CD4-positive, alpha-beta T cell (primary cell): Measurements from ENCODE around the gene PRR13. TPM values are rescaled to one million over a fixed set of nuclear protein-coding genes. Genes with fewer than 3 reads are reported as not detected.
A peak's percentile ranks its signal among the peaks of the same experiment; 100 is the strongest.

Experiments used
- ATAC-seq: fragments of 200-7000 bp; cut with Tn5 transposase; one replicate; pipeline ENCODE4 v1.10.0; 2022; ENCODE audit warnings: mild to moderate bottlenecking; ENCODE audit not compliant: poor library complexity
- CTCF ChIA-PET: fragments of 350-600 bp; sonication (Branson Sonifier 250); formaldehyde crosslinking; loops from one replicate; lab custom pipeline; 2021; ENCODE audit warnings: antibody characterized with exemption, inconsistent platforms; lab: Charles Lee
- POLR2A ChIA-PET: fragments of 350-600 bp; sonication (Branson Sonifier 250); formaldehyde crosslinking; loops from one replicate; lab custom pipeline; 2021; ENCODE audit warnings: antibody characterized with exemption, inconsistent platforms; lab: Charles Lee
- DNase-seq, 14 experiments: peaks; one replicate each; pipeline ENCODE4 v3.0.0-alpha.2; 2013 to 2020; ENCODE audit warnings: mixed read lengths in 2 of 14
- H3K27ac ChIP-seq, 2 donors: one replicate each; pipeline versions ENCODE4 v1.5.1 to v1.7.0; 2013; ENCODE audit warnings: low read length in 2 of 2, low read depth in 1 of 2, mild to moderate bottlenecking in 1 of 2
- H3K27me3 ChIP-seq, 2 experiments: 1 replicate in 1 of 2; 2 replicates in 1 of 2; pipeline versions ENCODE4 v1.6.1 to v1.7.0; 2013; ENCODE audit warnings: low read length in 2 of 2, control low read depth in 1 of 2, mild to moderate bottlenecking in 1 of 2, moderate library complexity in 1 of 2; ENCODE audit not compliant: insufficient read depth in 2 of 2, control insufficient read depth in 1 of 2
- H3K36me3 ChIP-seq: one replicate; pipeline ENCODE4 v1.6.1; 2013; ENCODE audit warnings: low read length, control low read depth; ENCODE audit not compliant: insufficient read depth
- H3K4me1 ChIP-seq: one replicate; pipeline ENCODE4 v1.6.1; 2013; ENCODE audit warnings: low read length, control low read depth; ENCODE audit not compliant: insufficient read depth
- H3K4me3 ChIP-seq: one replicate; pipeline ENCODE4 v1.5.1; 2013; ENCODE audit warnings: mild to moderate bottlenecking, low read length, moderate library complexity
- H3K9me3 ChIP-seq, 2 experiments: 1 replicate in 1 of 2; 2 replicates in 1 of 2; pipeline versions ENCODE4 v1.6.1 to v1.7.0; 2013; ENCODE audit warnings: low read length in 2 of 2, mild to moderate bottlenecking in 2 of 2, control low read depth in 1 of 2, moderate library complexity in 1 of 2; ENCODE audit not compliant: control insufficient read depth in 1 of 2, insufficient read depth in 1 of 2
- H3K27ac Mint-ChIP-seq: one replicate; pipeline ENCODE4 v1.8.0; 2020; ENCODE audit warnings: mixed read lengths
- H3K27me3 Mint-ChIP-seq: one replicate; pipeline ENCODE4 v1.8.0; 2021; ENCODE audit warnings: mixed read lengths
- H3K36me3 Mint-ChIP-seq: one replicate; pipeline ENCODE4 v1.8.0; 2021; ENCODE audit warnings: low read depth, mixed read lengths
- H3K4me1 Mint-ChIP-seq: one replicate; pipeline ENCODE4 v1.8.0; 2021; ENCODE audit warnings: low read depth, mixed read lengths
- H3K4me3 Mint-ChIP-seq: one replicate; pipeline ENCODE4 v1.8.0; 2020; ENCODE audit warnings: mild to moderate bottlenecking, mixed read lengths
- H3K9me3 Mint-ChIP-seq: one replicate; pipeline ENCODE4 v1.8.0; 2020; ENCODE audit warnings: mixed read lengths
- CTCF ChIP-seq: fragments of 200-600 bp; IDR thresholded peaks from one replicate; pipeline ENCODE4 v1.8.0; 2022; ENCODE audit warnings: antibody characterized with exemption, mild to moderate bottlenecking
- intact Hi-C, 2 experiments: fragments of 100-400 bp; cut with DNase I in 1 of 2; cut with micrococcal nuclease in 1 of 2; formaldehyde crosslinking; loops; one replicate each; pipeline versions ENCODE4 v1.15.1 to v1.9.0; 2023 to 2025; cut with DNase I, micrococcal nuclease
- total RNA-seq, 174 experiments: library from RNA in 2 of 174; stranded (reverse) in 2 of 174; gene quantifications; one replicate each; pipeline ENCODE4 v1.2.3 and lab custom pipeline; 2021 to 2026

PRR13 gene
- total RNA-seq, 2 experiments from 2014 or later = 133 to 142 TPM

- ATAC-seq (no peak), DNase-seq (peak in 1 of 14 experiments; percentile 17)
- ChIA-PET POLR2A (interaction anchor here (0.7 to 2.0 kb wide), 8 partner anchors 11 to 274 kb away, joined by 3 to 6 read pairs (median 4); partner anchors contain the start of gene SP1), CTCF (interaction anchor here (0.9 to 1.7 kb wide), 5 partner anchors 15 to 173 kb away, joined by 3 to 4 read pairs (median 3); partner anchors contain the start of gene AAAS)
- Histone ChIP-seq H3K36me3 (no peaks in the 10 kb centered on the region), H3K4me1 (peaks cover 36% of the 10 kb centered on the region), H3K27ac (peak overlapping the region; percentile 69 to 94), H3K27me3 (no peaks in the 10 kb centered on the region), H3K9me3 (no peaks in the 10 kb centered on the region), H3K4me3 (peak overlapping the region; percentile 69)
- Mint-ChIP-seq H3K27ac (peak overlapping the region; percentile 92), H3K4me3 (peak overlapping the region; percentile 92), H3K36me3 (peaks cover 11% of the 10 kb centered on the region), H3K27me3 (no peaks in the 10 kb centered on the region), H3K9me3 (no peaks in the 10 kb centered on the region), H3K4me1 (peaks cover 58% of the 10 kb centered on the region)
- TF ChIP-seq CTCF = no peak
- intact Hi-C loops = no loop called here
These were observed 52.3 kb downstream of the PRR13 start for GRCh38 chr12:53493610-53494391.

Other genes starting within 250 kb of the PRR13 start
- 100 to 1,000 TPM; 166 to 180 TPM for gene ITGB7, start 234.5 kb upstream of the PRR13 start, total RNA-seq
- gene RARG, start 209.5 kb upstream of the PRR13 start, total RNA-seq = 10 to 100 TPM; 14.0 to 15.8 TPM
- gene ESPL1, start 173.4 kb upstream of the PRR13 start, total RNA-seq = under 1 TPM; 0.20 to 0.71 TPM
- gene PFDN5, start 146.2 kb upstream of the PRR13 start, total RNA-seq = 100 to 1,000 TPM; 757 to 763 TPM
- 10 to 100 TPM; 30.9 to 33.8 TPM for gene MYG1, start 142.0 kb upstream of the PRR13 start, total RNA-seq
- 10 to 100 TPM; 21.0 to 22.7 TPM for gene AAAS, start 120.1 kb upstream of the PRR13 start, total RNA-seq
- under 1 TPM in 1 of 2 experiments, not detected in 1; 0.14 TPM for gene SP7, start 105.4 kb upstream of the PRR13 start, total RNA-seq
- 10 to 100 TPM; 42.3 to 43.3 TPM for gene SP1, start 61.6 kb upstream of the PRR13 start, total RNA-seq
- not detected for gene AMHR2, start 17.9 kb upstream of the PRR13 start, total RNA-seq
- 1,000 to 10,000 TPM; 1,331 to 1,359 TPM for gene PCBP2, start 10.4 kb downstream of the PRR13 start, total RNA-seq
- 10 to 100 TPM; 12.6 to 15.2 TPM for gene MAP3K12, start 57.7 kb downstream of the PRR13 start, total RNA-seq
- gene TARBP2, start 59.5 kb downstream of the PRR13 start, total RNA-seq = 10 to 100 TPM; 21.7 to 22.4 TPM
- not detected for gene NPFF, start 65.8 kb downstream of the PRR13 start, total RNA-seq
- 10 to 100 TPM; 13.3 to 14.3 TPM for gene ATF7, start 184.6 kb downstream of the PRR13 start, total RNA-seq
- 100 to 1,000 TPM; 235 to 245 TPM for gene ATP5MC2, start 234.3 kb downstream of the PRR13 start, total RNA-seq